ENCODE measurements around the gene P4HA1. TPM values are rescaled to one million over a fixed set of nuclear protein-coding genes. Genes with fewer than 3 reads are reported as not detected.
"Not testable (repeated sequence)": the region's sequence is repeated elsewhere in the genome, so short reads cannot be mapped to it uniquely, and the experiment has no call there.

Gene P4HA1
- total and polyA plus RNA-seq, 3 donors from 2014 or later, result 19.0 to 28.1 (median 20.2) TPM

DNA sequence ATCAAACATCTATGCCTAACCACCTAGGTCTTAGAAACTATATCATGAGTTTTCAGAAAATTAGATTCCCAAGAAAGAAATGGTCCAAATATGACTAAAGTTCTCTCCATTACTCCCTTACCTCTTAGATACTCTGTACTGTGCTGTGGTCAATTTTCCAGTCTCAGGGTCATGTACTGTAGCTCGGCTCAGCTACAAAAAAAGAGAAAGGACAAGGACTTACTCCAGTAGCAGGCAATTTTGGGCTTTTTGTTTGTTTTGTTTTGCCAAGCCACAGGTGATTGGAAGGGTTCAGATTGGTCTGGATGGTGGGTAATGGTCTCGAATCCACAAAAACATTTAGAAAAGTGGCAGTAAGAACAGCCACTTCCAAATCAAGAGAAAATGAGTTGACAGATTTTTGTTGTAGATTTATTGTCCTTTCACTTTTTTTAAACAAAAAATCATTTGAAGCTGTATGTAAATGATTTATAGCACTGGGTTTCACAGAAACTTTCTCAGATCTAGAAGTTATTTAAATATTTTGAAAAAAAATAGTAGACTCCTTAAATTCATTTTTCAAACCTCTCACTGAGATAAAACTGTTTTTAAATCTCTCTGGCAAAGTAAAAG, 52.8 kb downstream of the P4HA1 start:
- no peak for DNase-seq
- TF ChIP-seq POLR2A (IDR thresholded peaks at IDR 0.05) (no peak), CTCF (IDR thresholded peaks at IDR 0.05) (no peak)
- Histone ChIP-seq H3K4me1 (peaks cover 9% of the 10 kb centered on the region), H3K4me3 (no peak overlapping the region), H3K27me3 (no peaks in the 10 kb centered on the region), H3K9me3 (no peaks in the 10 kb centered on the region), H3K27ac (peak overlapping the region in 1 of 2 donors; percentile 59), H3K36me3 (ENCODE audit: low read depth, missing control alignments) (no peaks in the 10 kb centered on the region)
- WGBS, 2 donors, result 45 to 46% methylated on average over 2 of the region's 2 CpGs
- intact Hi-C loops (cut with DNase I; ENCODE audit: low total_unique reads), result no loop called here

- no peaks in the 10 kb centered on the region for H3K36me3 ChIP-seq (ENCODE audit: low read depth, missing control alignments)
- H3K27me3 ChIP-seq, result no peaks in the 10 kb centered on the region
- DNase-seq, result no peak
- peak overlapping the region in 1 of 2 donors; percentile 59 for H3K27ac ChIP-seq
- no peak overlapping the region for H3K4me3 ChIP-seq
- intact Hi-C loops (cut with DNase I; ENCODE audit: low total_unique reads), result no loop called here
- H3K4me1 ChIP-seq, result peaks cover 9% of the 10 kb centered on the region
- WGBS, 2 donors, result 95 to 100% methylated on average over 1 of the region's 1 CpG
- TF ChIP-seq POLR2A (IDR thresholded peaks at IDR 0.05) (no peak), CTCF (IDR thresholded peaks at IDR 0.05) (no peak)
- no peaks in the 10 kb centered on the region for H3K9me3 ChIP-seq
These were observed 53.3 kb downstream of the P4HA1 start for GRCh38 chr10:73043319-73043718.

- 82 to 93% methylated on average over 5 of the region's 5 CpGs for WGBS, 2 donors
- intact Hi-C loops (cut with DNase I; ENCODE audit: low total_unique reads), result no loop called here
- H3K27me3 ChIP-seq, result no peaks in the 10 kb centered on the region
- H3K4me3 ChIP-seq, result no peak overlapping the region
- H3K9me3 ChIP-seq, result no peaks in the 10 kb centered on the region
- DNase-seq, result no peak
- H3K36me3 ChIP-seq (ENCODE audit: low read depth, missing control alignments), result no peaks in the 10 kb centered on the region
- H3K27ac ChIP-seq, result no peak overlapping the region
- H3K4me1 ChIP-seq, result peaks cover 9% of the 10 kb centered on the region
- TF ChIP-seq POLR2A (IDR thresholded peaks at IDR 0.05) (no peak), CTCF (IDR thresholded peaks at IDR 0.05) (no peak)
These were observed 54.5 kb downstream of the P4HA1 start for GRCh38 chr10:73042130-73042529.

GRCh38 chr10:73039635-73040034, 57.0 kb downstream of the P4HA1 start:
- H3K27me3 ChIP-seq, result no peaks in the 10 kb centered on the region
- no peaks in the 10 kb centered on the region for H3K9me3 ChIP-seq
- peaks cover 7% of the 10 kb centered on the region for H3K4me1 ChIP-seq
- intact Hi-C loops (cut with DNase I; ENCODE audit: low total_unique reads), result no loop called here
- no peaks in the 10 kb centered on the region for H3K36me3 ChIP-seq (ENCODE audit: low read depth, missing control alignments)
- DNase-seq, result no peak
- no peak overlapping the region for H3K4me3 ChIP-seq
- WGBS, 2 donors, result 74 to 75% methylated on average over 3 of the region's 3 CpGs
- TF ChIP-seq POLR2A (IDR thresholded peaks at IDR 0.05) (no peak), CTCF (IDR thresholded peaks at IDR 0.05) (no peak)
- no peak overlapping the region for H3K27ac ChIP-seq

GRCh38 chr10:73036285-73036684, 60.4 kb downstream of the P4HA1 start:
- H3K36me3 ChIP-seq (ENCODE audit: low read depth, missing control alignments); H3K4me3 ChIP-seq; intact Hi-C loops (cut with DNase I; ENCODE audit: low total_unique reads); DNase-seq; H3K4me1 ChIP-seq; H3K27me3 ChIP-seq; H3K27ac ChIP-seq; H3K9me3 ChIP-seq: not testable (repeated sequence)
- 83 to 86% methylated on average over 6 of the region's 6 CpGs for WGBS, 2 donors

Measured in testis (tissue), 3 donors.